GM12878 (cell line): ENCODE data around the gene PGBD5. TPM values are rescaled to one million over a fixed set of nuclear protein-coding genes. Genes with fewer than 3 reads are reported as not detected.

Experiments used
- ATAC-seq: fragments of 200-7000 bp; cut with Tn5 transposase; 3 replicates; pipeline ENCODE4 v1.9.1; 2020; ENCODE audit warnings: mild to moderate bottlenecking, moderate library complexity
- BruUV-seq: library from RNA; stranded (reverse); fragments of 400-500 nt; replicated peaks from 2 replicates; lab custom pipeline; 2021; lab: Mats Ljungman, UMichigan
- CTCF ChIA-PET: fragments of 300-600 bp; sonication (Branson Sonifier 250); formaldehyde crosslinking; extraction: SDS; loops from one replicate; lab custom pipeline; 2021; ENCODE audit warnings: inconsistent platforms; lab: Yijun Ruan, JAX
- POLR2A ChIA-PET: fragments of 350-600 bp; formaldehyde crosslinking; extraction: SDS; loops from one replicate; lab custom pipeline; 2021; ENCODE audit warnings: inconsistent platforms; lab: Charles Lee
- RAD21 ChIA-PET: fragments of 300-600 bp; sonication (Branson Sonifier 250); formaldehyde crosslinking; loops from one replicate; lab custom pipeline; 2023; ENCODE audit warnings: antibody characterized with exemption; ENCODE audit not compliant: unreplicated experiment; lab: Charles Lee
- SMC1A ChIA-PET: fragments of 300-600 bp; sonication (Branson Sonifier 250); formaldehyde crosslinking; loops from one replicate; lab custom pipeline; 2023; ENCODE audit not compliant: unreplicated experiment, uncharacterized antibody; lab: Charles Lee
- DNase-seq: peaks from one replicate; pipeline ENCODE4 v3.0.0-alpha.2; 2011; ENCODE audit warnings: low read depth, low spot score
- FAIRE-seq: peaks from 3 replicates; lab custom pipeline; 2011; peaks lifted over from hg19 to GRCh38; lab: Jason Lieb, UNC
- H2AFZ ChIP-seq: 2 replicates; pipeline ENCODE4 v1.6.0; 2011; ENCODE audit warnings: low read depth, low read length, control low read depth; ENCODE audit not compliant: control insufficient read depth
- H3K27ac ChIP-seq: 2 replicates; pipeline ENCODE4 v1.5.1; 2011; ENCODE audit warnings: control low read depth; ENCODE audit not compliant: control insufficient read depth, insufficient read depth
- H3K27me3 ChIP-seq, 2 experiments: replicated peaks in 1 of 2; 2 replicates each; pipeline versions ENCODE4 v1.6.0 to v1.6.1; 2011; ENCODE audit warnings: low read length in 1 of 2; ENCODE audit not compliant: control insufficient read depth in 2 of 2, insufficient read depth in 2 of 2
- H3K36me3 ChIP-seq, 2 experiments: 2 replicates each; pipeline ENCODE4 v1.5.1; 2011; ENCODE audit warnings: low read length in 1 of 2; ENCODE audit not compliant: control insufficient read depth in 2 of 2, insufficient read depth in 2 of 2
- H3K4me1 ChIP-seq: 2 replicates; pipeline ENCODE4 v1.6.1; 2011; ENCODE audit warnings: mild to moderate bottlenecking, low read length, moderate library complexity, mixed read lengths; ENCODE audit not compliant: control insufficient read depth, insufficient read depth
- H3K4me2 ChIP-seq: 2 replicates; pipeline ENCODE4 v1.6.0; 2011; ENCODE audit warnings: control low read depth; ENCODE audit not compliant: control insufficient read depth, insufficient read depth
- H3K4me3 ChIP-seq: fragments of 200-600 bp; sonication (generic); 2 replicates; pipeline ENCODE4 v1.5.1; 2016
- H3K79me2 ChIP-seq: 2 replicates; pipeline ENCODE4 v1.6.0; 2011; ENCODE audit warnings: low read length; ENCODE audit not compliant: control insufficient read depth, insufficient read depth
- H3K9ac ChIP-seq: 2 replicates; pipeline ENCODE4 v1.8.0; 2011; ENCODE audit warnings: low read length, control low read depth, mixed read lengths; ENCODE audit not compliant: control insufficient read depth, insufficient read depth
- H3K9me3 ChIP-seq: replicated peaks from 3 replicates; pipeline ENCODE4 v1.5.1; 2011; ENCODE audit warnings: mild to moderate bottlenecking, low read length; ENCODE audit not compliant: control insufficient read depth, insufficient read depth
- H4K20me1 ChIP-seq: 2 replicates; pipeline ENCODE4 v1.6.0; 2011; ENCODE audit not compliant: control insufficient read depth, insufficient read depth
- HDGF ChIP-seq: fragments of 450-650 bp; IDR thresholded peaks from 2 replicates; pipeline ENCODE4 v1.6.1; 2016; ENCODE audit warnings: antibody characterized with exemption
- SUZ12 ChIP-seq: fragments of 200-600 bp; sonication (generic); IDR thresholded peaks from one replicate; pipeline ENCODE4 v1.6.1; 2018; ENCODE audit warnings: antibody characterized with exemption, mild to moderate bottlenecking; ENCODE audit not compliant: unreplicated experiment
- TCF3 ChIP-seq: IDR thresholded peaks from 2 replicates; pipeline ENCODE4 v1.6.1; 2012; ENCODE audit warnings: low read depth, mild to moderate bottlenecking, low read length, borderline replicate concordance; ENCODE audit not compliant: insufficient read depth
- WGBS: methylation state at CpG from one replicate; pipeline ENCODE4 v1.1.6; 2016; ENCODE audit warnings: low lambda C conversion rate; ENCODE audit not compliant: insufficient replicate concordance, insufficient coverage; ENCODE audit errors: missing lambda C conversion rate; 5-methylcytosine and 5-hydroxymethylcytosine counted together
- in situ Hi-C: fragments of 300-500 bp; cut with MboI; formaldehyde crosslinking; loops from 9 replicates; pipeline ENCODE4 v1.14.3; 2018; ENCODE audit warnings: mixed read lengths
- intact Hi-C: fragments of 100-400 bp; cut with micrococcal nuclease; formaldehyde crosslinking; loops from one replicate; pipeline ENCODE4 v1.14.2; 2022; ENCODE audit not compliant: unreplicated experiment
- polyA plus RNA-seq, 11 experiments: library from polyadenylated mRNA; depleted of rRNA in 4 of 11; unstranded in 6 of 11; stranded (reverse) in 5 of 11; fragments of >200 nt; fragmentation: Nextera tagmentation in 4 of 11; fragmentation: Illumina TruSeq in 1 of 11; extraction: Ambion mirVana in 4 of 11; extraction: Trizol in 1 of 11; gene quantifications; 1 replicate in 1 of 11; 2 replicates in 10 of 11; pipeline versions ENCODE4 v1.2.1 to v1.2.3, GENCODE V29; 2011 to 2016; ENCODE audit warnings: inconsistent platforms in 2 of 11, missing spikeins in 2 of 11, low read depth in 1 of 11
- total RNA-seq, 4 experiments: library from RNA; depleted of rRNA in 3 of 4; stranded (reverse); fragments of >200 nt in 3 of 4; fragmentation: Illumina TruSeq in 1 of 4; extraction: Trizol in 1 of 4; gene quantifications; 2 replicates each; pipeline versions ENCODE4 v1.2.1 to v1.2.3, GENCODE V29; 2013 to 2021

The PGBD5 gene
- total and polyA plus RNA-seq, 10 of the 15 experiments (the other 5 are each of a cell fraction or from before 2014, with no cell fraction given): 0.03 TPM; not detected in 9

GRCh38 chr1:230425252-230426091, 660 bp downstream of the PGBD5 start:
- FAIRE-seq (no peak), ATAC-seq (no peak), DNase-seq (no peak)
- Histone ChIP-seq H4K20me1 (no peaks in the 10 kb centered on the region), H3K79me2 (no peaks in the 10 kb centered on the region), H3K36me3 (no peaks in the 10 kb centered on the region), H3K9ac (no peak overlapping the region), H3K4me2 (no peak overlapping the region), H3K4me1 (no peaks in the 10 kb centered on the region), H3K4me3 (no peak overlapping the region), H2AFZ (no peak overlapping the region), H3K9me3 (no peaks in the 10 kb centered on the region; the same call in 2 of the 3 replicates), H3K27me3 (peaks cover 8 to 15% of the 10 kb centered on the region in 2 experiments), H3K27ac (no peak overlapping the region)
- intact Hi-C loops (no loop called here), in situ Hi-C loops (no loop called here)
- RAD21 ChIA-PET: no interaction called here
- CTCF ChIA-PET: no interaction called here
- TF ChIP-seq HDGF (no peak), SUZ12 (peak; percentile 92)
- BruUV-seq: no TSS peak
- POLR2A ChIA-PET: no interaction called here
- SMC1A ChIA-PET: no interaction called here
- WGBS: 3% methylated on average over 20 of the region's 108 CpGs

- BruUV-seq: no TSS peak
- TF ChIP-seq TCF3: no peak
- TF ChIP-seq, all 136 proteins: peak for 0
- Histone ChIP-seq H3K4me2 (no peak overlapping the region), H3K27me3 (peaks cover 8 to 15% of the 10 kb centered on the region in 2 experiments), H3K36me3 (no peaks in the 10 kb centered on the region), H3K9me3 (no peaks in the 10 kb centered on the region; the same call in 2 of the 3 replicates), H3K4me1 (no peaks in the 10 kb centered on the region), H3K9ac (no peak overlapping the region), H3K4me3 (no peak overlapping the region), H3K27ac (no peak overlapping the region), H4K20me1 (no peaks in the 10 kb centered on the region), H2AFZ (no peak overlapping the region), H3K79me2 (no peaks in the 10 kb centered on the region)
- DNase-seq (no peak), FAIRE-seq (no peak), ATAC-seq (no peak)
- intact Hi-C loops: no loop called here
- ChIA-PET SMC1A (no interaction called here), CTCF (interaction anchor here (0.8 kb wide), 1 partner anchor 134 kb away, joined by 3 read pairs; no protein-coding TSS in a partner anchor), RAD21 (no interaction called here), POLR2A (no interaction called here)
- in situ Hi-C loops: no loop called here
- WGBS: 31% methylated on average over 33 of the region's 33 CpGs
Observed at GRCh38 chr1:230424391-230425251, 1.5 kb downstream of the PGBD5 start.
